Measurements from ENCODE around the gene ATXN7L1. TPM values are rescaled to one million over a fixed set of nuclear protein-coding genes. Genes with fewer than 3 reads are reported as not detected.

ATXN7L1 gene
- total RNA-seq, 1 donor from 2014 or later, result 20.6 TPM

GRCh38 chr7:105580022-105580740 lies 296.2 kb downstream of the ATXN7L1 start:
- peaks cover 2% of the 10 kb centered on the region for H3K27me3 Mint-ChIP-seq (ENCODE audit: unreplicated experiment)
- no peaks in the 10 kb centered on the region for H3K4me1 Mint-ChIP-seq (ENCODE audit: low read depth, unreplicated experiment)
- H3K9me3 Mint-ChIP-seq (ENCODE audit: unreplicated experiment), result no peaks in the 10 kb centered on the region
- no peak for TF ChIP-seq CTCF (IDR thresholded peaks at IDR 0.05; ENCODE audit: partially characterized antibody, unreplicated experiment)
- peak overlapping the region; percentile 93 for H3K4me3 Mint-ChIP-seq (ENCODE audit: unreplicated experiment)
- H3K36me3 Mint-ChIP-seq (ENCODE audit: unreplicated experiment), result peaks cover 4% of the 10 kb centered on the region
- no peak overlapping the region for H3K27ac Mint-ChIP-seq (ENCODE audit: unreplicated experiment)
- no peak for DNase-seq

GRCh38 chr7:105578496-105578895 lies 297.9 kb downstream of the ATXN7L1 start:
- H3K9me3 Mint-ChIP-seq (ENCODE audit: unreplicated experiment), result peaks cover 2% of the 10 kb centered on the region
- DNase-seq, result no peak
- no peaks in the 10 kb centered on the region for H3K4me1 Mint-ChIP-seq (ENCODE audit: low read depth, unreplicated experiment)
- no peaks in the 10 kb centered on the region for H3K36me3 Mint-ChIP-seq (ENCODE audit: unreplicated experiment)
- H3K27ac Mint-ChIP-seq (ENCODE audit: unreplicated experiment), result no peak overlapping the region
- H3K27me3 Mint-ChIP-seq (ENCODE audit: unreplicated experiment), result peaks cover 3% of the 10 kb centered on the region
- no peak for TF ChIP-seq CTCF (IDR thresholded peaks at IDR 0.05; ENCODE audit: partially characterized antibody, unreplicated experiment)
- H3K4me3 Mint-ChIP-seq (ENCODE audit: unreplicated experiment), result no peak overlapping the region

GRCh38 chr7:105577251-105577650 lies 299.1 kb downstream of the ATXN7L1 start:
- no peak for DNase-seq
- H3K4me3 Mint-ChIP-seq (ENCODE audit: unreplicated experiment), result no peak overlapping the region
- no peak for TF ChIP-seq CTCF (IDR thresholded peaks at IDR 0.05; ENCODE audit: partially characterized antibody, unreplicated experiment)
- no peaks in the 10 kb centered on the region for H3K36me3 Mint-ChIP-seq (ENCODE audit: unreplicated experiment)
- H3K27me3 Mint-ChIP-seq (ENCODE audit: unreplicated experiment), result peaks cover 3% of the 10 kb centered on the region
- H3K27ac Mint-ChIP-seq (ENCODE audit: unreplicated experiment), result no peak overlapping the region
- peaks cover 2% of the 10 kb centered on the region for H3K9me3 Mint-ChIP-seq (ENCODE audit: unreplicated experiment)
- H3K4me1 Mint-ChIP-seq (ENCODE audit: low read depth, unreplicated experiment), result no peaks in the 10 kb centered on the region

- no peak for TF ChIP-seq CTCF (IDR thresholded peaks at IDR 0.05; ENCODE audit: partially characterized antibody, unreplicated experiment)
- H3K4me3 Mint-ChIP-seq (ENCODE audit: unreplicated experiment), result no peak overlapping the region
- no peaks in the 10 kb centered on the region for H3K4me1 Mint-ChIP-seq (ENCODE audit: low read depth, unreplicated experiment)
Measured at GRCh38 chr7:105571891-105572290, 304.5 kb downstream of the ATXN7L1 start.

GRCh38 chr7:105567821-105568220 lies 308.6 kb downstream of the ATXN7L1 start:
- Mint-ChIP-seq H3K4me1 (ENCODE audit: low read depth, unreplicated experiment) (no peaks in the 10 kb centered on the region), H3K27me3 (ENCODE audit: unreplicated experiment) (no peaks in the 10 kb centered on the region), H3K4me3 (ENCODE audit: unreplicated experiment) (no peak overlapping the region), H3K36me3 (ENCODE audit: unreplicated experiment) (no peaks in the 10 kb centered on the region), H3K9me3 (ENCODE audit: unreplicated experiment) (no peaks in the 10 kb centered on the region), H3K27ac (ENCODE audit: unreplicated experiment) (no peak overlapping the region)
- no peak for DNase-seq
- no peak for TF ChIP-seq CTCF (IDR thresholded peaks at IDR 0.05; ENCODE audit: partially characterized antibody, unreplicated experiment)

More at GRCh38 chr7:105571891-105572290, 304.5 kb downstream of the ATXN7L1 start:
- no peak for DNase-seq
- Mint-ChIP-seq H3K27ac (ENCODE audit: unreplicated experiment) (no peak overlapping the region), H3K9me3 (ENCODE audit: unreplicated experiment) (peaks cover 2% of the 10 kb centered on the region), H3K36me3 (ENCODE audit: unreplicated experiment) (no peaks in the 10 kb centered on the region), H3K27me3 (ENCODE audit: unreplicated experiment) (peaks cover 1% of the 10 kb centered on the region)
